NCI-H2029 (cell line): ENCODE data around the gene NFIA.
"Not testable (repeated sequence)": the region's sequence is repeated elsewhere in the genome, so short reads cannot be mapped to it uniquely, and the experiment has no call there.

Experiments
- DNase-seq: peaks from one replicate; lab custom pipeline; 2025; lab: John Stamatoyannopoulos, UW

The NFIA gene

GRCh38 chr1:61102041-61102440 is 19.7 kb downstream of the NFIA start:
- no peak for DNase-seq

GRCh38 chr1:61102621-61103020 is 20.3 kb downstream of the NFIA start:
- no peak for DNase-seq

- DNase-seq: no peak
These were observed 21.9 kb downstream of the NFIA start for GRCh38 chr1:61104220-61104671.

- no peak for DNase-seq
These were observed 25.3 kb downstream of the NFIA start for GRCh38 chr1:61107638-61108037.

- DNase-seq: no peak
These were observed 26.8 kb downstream of the NFIA start for GRCh38 chr1:61109158-61109557.

- DNase-seq: no peak
These were observed 27.5 kb downstream of the NFIA start for GRCh38 chr1:61109910-61110309.

GRCh38 chr1:61110554-61110953 is 28.2 kb downstream of the NFIA start:
- no peak for DNase-seq

- no peak for DNase-seq
These were observed 29.0 kb downstream of the NFIA start for GRCh38 chr1:61111084-61112004.

GRCh38 chr1:61114178-61114870 is 32.0 kb downstream of the NFIA start:
- DNase-seq: no peak

GRCh38 chr1:61115436-61115835 is 33.1 kb downstream of the NFIA start:
- DNase-seq: no peak

GRCh38 chr1:61116421-61116820 is 34.1 kb downstream of the NFIA start:
- DNase-seq: no peak

GRCh38 chr1:61117283-61117682 is 34.9 kb downstream of the NFIA start:
- DNase-seq: no peak

- DNase-seq: peak; percentile 64
These were observed 36.7 kb downstream of the NFIA start for GRCh38 chr1:61119085-61119484.

GRCh38 chr1:61120246-61120840 is 38.0 kb downstream of the NFIA start:
- no peak for DNase-seq

GRCh38 chr1:61120998-61121397 is 38.6 kb downstream of the NFIA start:
- peak; percentile 65 for DNase-seq

- no peak for DNase-seq
These were observed 39.3 kb downstream of the NFIA start for GRCh38 chr1:61121631-61122030.

GRCh38 chr1:61122389-61122788 is 40.0 kb downstream of the NFIA start:
- no peak for DNase-seq

- DNase-seq: no peak
These were observed 41.0 kb downstream of the NFIA start for GRCh38 chr1:61123326-61123725.

- no peak for DNase-seq
These were observed 41.7 kb downstream of the NFIA start for GRCh38 chr1:61124078-61124477.

- DNase-seq: peak; percentile 70
These were observed 42.3 kb downstream of the NFIA start for GRCh38 chr1:61124696-61125095.

GRCh38 chr1:61125263-61125662 is 42.9 kb downstream of the NFIA start:
- DNase-seq: peak; percentile 87

- no peak for DNase-seq
These were observed 43.5 kb downstream of the NFIA start for GRCh38 chr1:61125895-61126294.

GRCh38 chr1:61126843-61127242 is 44.5 kb downstream of the NFIA start:
- not testable (repeated sequence) for DNase-seq
